SU-DHL-6 (cell line): ENCODE measurements around the gene NKD1.

Experiments
- CTCF ChIP-seq: fragments of 200-600 bp; sonication (generic); IDR thresholded peaks from one replicate; pipeline ENCODE4 v1.5.1; 2017; ENCODE audit warnings: antibody characterized with exemption, mild to moderate bottlenecking, low read length, moderate library complexity; ENCODE audit not compliant: insufficient read depth, poor library complexity, severe bottlenecking
- EZH2phosphoT487 ChIP-seq: fragments of 200-600 bp; sonication (generic), shearing (Covaris generic); conservative IDR thresholded peaks from 2 replicates; pipeline ENCODE4 v1.6.1; 2018; ENCODE audit warnings: mild to moderate bottlenecking, antibody characterized with exemption, low read length, moderate library complexity, mixed read lengths

- TF ChIP-seq CTCF (no peak), EZH2phosphoT487 (no peak)
These were observed 131.1 kb downstream of the NKD1 start for GRCh38 chr16:50679266-50679665.
